Nephron progenitor cell (in vitro differentiated cells): Measurements from ENCODE around the gene CCR8.
A peak's percentile ranks its signal among the peaks of the same experiment; 100 is the strongest.

Source experiments
- DNase-seq: peaks from one replicate; pipeline ENCODE4 v3.0.0; 2021
- H3K27ac Mint-ChIP-seq: 2 replicates; pipeline ENCODE4 v1.8.0; 2021; ENCODE audit warnings: mild to moderate bottlenecking, moderate library complexity, mixed read lengths
- H3K27me3 Mint-ChIP-seq: 2 replicates; pipeline ENCODE4 v1.8.0; 2021; ENCODE audit warnings: mild to moderate bottlenecking, low read depth, mixed read lengths; ENCODE audit not compliant: poor library complexity
- H3K36me3 Mint-ChIP-seq: 2 replicates; pipeline ENCODE4 v1.8.0; 2021; ENCODE audit warnings: low read depth, mixed read lengths
- H3K4me1 Mint-ChIP-seq: 2 replicates; pipeline ENCODE4 v1.8.0; 2021; ENCODE audit warnings: mixed read lengths
- H3K4me3 Mint-ChIP-seq: 2 replicates; pipeline ENCODE4 v1.8.0; 2021; ENCODE audit warnings: mild to moderate bottlenecking, moderate library complexity, mixed read lengths
- H3K9me3 Mint-ChIP-seq: 2 replicates; pipeline ENCODE4 v1.8.0; 2021; ENCODE audit warnings: mild to moderate bottlenecking, moderate library complexity, mixed read lengths
- CTCF ChIP-seq: fragments of 200-600 bp; sonication (generic); IDR thresholded peaks from 2 replicates; pipeline ENCODE4 v1.5.0; 2021; ENCODE audit warnings: antibody characterized with exemption

CCR8 gene

GRCh38 chr3:39284457-39284881 is 45.0 kb upstream of the CCR8 start:
- Mint-ChIP-seq H3K4me3 (no peak overlapping the region), H3K4me1 (peaks cover 62% of the 10 kb centered on the region), H3K36me3 (no peaks in the 10 kb centered on the region), H3K9me3 (no peaks in the 10 kb centered on the region), H3K27ac (no peak overlapping the region), H3K27me3 (peaks cover 4% of the 10 kb centered on the region)
- no peak for DNase-seq
- TF ChIP-seq CTCF, result no peak

GRCh38 chr3:39285332-39285731 is 44.2 kb upstream of the CCR8 start:
- Mint-ChIP-seq H3K4me3 (no peak overlapping the region), H3K36me3 (no peaks in the 10 kb centered on the region), H3K9me3 (no peaks in the 10 kb centered on the region), H3K27ac (no peak overlapping the region), H3K4me1 (peaks cover 64% of the 10 kb centered on the region), H3K27me3 (peaks cover 4% of the 10 kb centered on the region)
- no peak for TF ChIP-seq CTCF
- no peak for DNase-seq

- Mint-ChIP-seq H3K27me3 (peaks cover 4% of the 10 kb centered on the region), H3K4me1 (peaks cover 55% of the 10 kb centered on the region), H3K27ac (no peak overlapping the region), H3K4me3 (no peak overlapping the region), H3K36me3 (no peaks in the 10 kb centered on the region), H3K9me3 (no peaks in the 10 kb centered on the region)
- DNase-seq, result no peak
- TF ChIP-seq CTCF, result no peak
Measured at GRCh38 chr3:39286771-39287170, 42.7 kb upstream of the CCR8 start.

- H3K4me1 Mint-ChIP-seq, result peaks cover 48% of the 10 kb centered on the region
- H3K27me3 Mint-ChIP-seq, result peaks cover 4% of the 10 kb centered on the region
- no peak overlapping the region for H3K4me3 Mint-ChIP-seq
- H3K9me3 Mint-ChIP-seq, result no peaks in the 10 kb centered on the region
- H3K27ac Mint-ChIP-seq, result no peak overlapping the region
- TF ChIP-seq CTCF, result no peak
- no peaks in the 10 kb centered on the region for H3K36me3 Mint-ChIP-seq
- no peak for DNase-seq
Measured at GRCh38 chr3:39287216-39288164, 42.0 kb upstream of the CCR8 start.

- no peak overlapping the region for H3K27ac Mint-ChIP-seq
- peaks cover 44% of the 10 kb centered on the region for H3K4me1 Mint-ChIP-seq
- H3K9me3 Mint-ChIP-seq, result no peaks in the 10 kb centered on the region
- peaks cover 4% of the 10 kb centered on the region for H3K27me3 Mint-ChIP-seq
- peak; percentile 94 for TF ChIP-seq CTCF
- DNase-seq, result peak; percentile 84
- no peaks in the 10 kb centered on the region for H3K36me3 Mint-ChIP-seq
- no peak overlapping the region for H3K4me3 Mint-ChIP-seq
Measured at GRCh38 chr3:39288300-39288808, 41.2 kb upstream of the CCR8 start.
